Tibial nerve (tissue), 4 donors: ENCODE data around the gene MARCHF7. TPM values are rescaled to one million over a fixed set of nuclear protein-coding genes. Genes with fewer than 3 reads are reported as not detected.

Experiments
- DNase-seq, 2 donors: peaks; one replicate each; pipeline ENCODE4 v3.0.0-alpha.2; 2019; ENCODE audit warnings: low spot score in 2 of 2
- H3K27ac ChIP-seq, 4 donors: fragments of 200-600 bp; sonication (generic) in 3 of 4; one replicate each; pipeline ENCODE4 v1.5.1; 2017 to 2019; ENCODE audit warnings: mild to moderate bottlenecking in 1 of 4
- H3K27me3 ChIP-seq, 2 donors: fragments of 200-600 bp; sonication (generic) in 1 of 2; one replicate each; pipeline versions ENCODE4 v1.5.1 to v1.6.0; 2017 to 2019
- H3K36me3 ChIP-seq, 3 donors: fragments of 200-600 bp; sonication (generic); one replicate each; pipeline ENCODE4 v1.5.1; 2018 to 2019
- H3K4me1 ChIP-seq, 4 donors: fragments of 200-600 bp; sonication (generic) in 3 of 4; one replicate each; pipeline ENCODE4 v1.5.1; 2017 to 2019
- H3K4me3 ChIP-seq, 4 donors: fragments of 200-600 bp; sonication (generic) in 3 of 4; one replicate each; pipeline ENCODE4 v1.5.1; 2017 to 2019; ENCODE audit warnings: mild to moderate bottlenecking in 1 of 4, moderate library complexity in 1 of 4
- H3K9me3 ChIP-seq, 4 donors: fragments of 200-600 bp; sonication (generic) in 3 of 4; one replicate each; pipeline ENCODE4 v1.5.1; 2017 to 2019
- CTCF ChIP-seq, 5 experiments: fragments of 200-600 bp in 3 of 5; fragments of 450-650 bp in 2 of 5; sonication (generic) in 3 of 5; IDR thresholded peaks; one replicate each; pipeline ENCODE4 v1.5.1; 2016 to 2019; ENCODE audit warnings: antibody characterized with exemption in 5 of 5, mild to moderate bottlenecking in 3 of 5, moderate library complexity in 2 of 5
- EP300 ChIP-seq, 2 donors: sonication (generic); formaldehyde crosslinking; IDR thresholded peaks; one replicate each; pipeline ENCODE4 v1.6.1; 2017; ENCODE audit warnings: antibody characterized with exemption in 2 of 2, mild to moderate bottlenecking in 1 of 2
- POLR2A ChIP-seq, 2 donors: fragments of 450-650 bp; IDR thresholded peaks; one replicate each; pipeline ENCODE4 v1.6.1; 2017; ENCODE audit warnings: antibody characterized with exemption in 2 of 2, mild to moderate bottlenecking in 2 of 2, moderate library complexity in 2 of 2
- WGBS, 2 donors: methylation state at CpG; one replicate each; pipeline ENCODE4 v1.1.5; 2018; 5-methylcytosine and 5-hydroxymethylcytosine counted together
- total RNA-seq, 4 donors: library from RNA; depleted of rRNA; stranded (reverse); fragments of >200 nt; gene quantifications; one replicate each; pipeline ENCODE4 v1.1.0, GENCODE V29; 2016

The MARCHF7 gene
- total RNA-seq, 4 donors from 2014 or later: 80.8 to 104 (median 90.7) TPM

DNA sequence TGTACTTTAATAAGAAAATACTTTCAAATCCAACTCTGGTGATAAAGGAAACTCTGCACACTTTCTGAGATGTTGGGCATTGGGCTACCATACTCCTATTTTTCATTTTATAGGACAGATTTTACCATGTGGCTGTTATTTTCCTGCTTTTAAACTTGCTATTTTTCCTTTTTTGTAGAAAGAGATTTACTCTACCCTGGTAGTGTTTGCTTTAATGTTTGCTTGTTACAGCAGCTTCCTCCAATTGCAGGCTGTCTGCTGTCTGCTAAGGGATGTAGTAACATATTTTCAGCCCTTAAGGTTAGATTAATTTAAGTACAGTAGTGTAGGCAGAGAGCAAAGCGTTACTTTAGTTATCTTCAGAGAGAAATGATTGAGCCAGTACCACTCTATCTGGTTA, 38.6 kb downstream of the MARCHF7 start:
- Histone ChIP-seq H3K27ac (no peak overlapping the region), H3K27me3 (no peaks in the 10 kb centered on the region), H3K36me3 (peaks cover 0 to 79% (median 22%) of the 10 kb centered on the region in 3 donors), H3K4me3 (no peak overlapping the region), H3K9me3 (no peaks in the 10 kb centered on the region), H3K4me1 (peaks cover 0 to 28% (median 0%) of the 10 kb centered on the region in 4 donors)
- DNase-seq: no peak
- 90 to 92% methylated on average over 1 of the region's 1 CpG for WGBS, 2 donors
- no peak for TF ChIP-seq CTCF (IDR thresholded peaks at IDR 0.05)
- no peak for TF ChIP-seq EP300 (IDR thresholded peaks at IDR 0.05)
- TF ChIP-seq POLR2A (IDR thresholded peaks at IDR 0.05): no peak

DNA sequence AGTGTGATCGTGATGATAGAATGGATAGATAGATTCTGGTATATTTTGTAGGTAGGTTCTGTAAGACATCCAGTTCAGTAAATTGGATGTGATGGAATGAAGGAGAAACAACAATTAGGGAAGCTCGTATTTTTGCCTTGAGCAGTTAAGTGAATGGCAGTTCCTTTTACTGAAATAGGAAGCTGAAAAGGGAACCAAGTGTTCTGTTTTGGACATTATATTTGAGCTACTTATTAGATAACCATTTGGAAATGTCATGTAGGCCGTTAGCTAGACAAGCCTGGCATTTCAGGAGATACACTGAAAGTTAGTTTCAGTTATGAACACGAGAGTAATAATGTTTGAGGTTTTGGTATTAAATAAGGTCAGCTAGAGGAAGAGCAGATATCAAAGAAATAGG, 41.5 kb downstream of the MARCHF7 start:
- peaks cover 0 to 80% (median 12%) of the 10 kb centered on the region in 3 donors for H3K36me3 ChIP-seq
- 74 to 83% methylated on average over 4 of the region's 4 CpGs for WGBS, 2 donors
- DNase-seq: no peak
- H3K4me3 ChIP-seq: no peak overlapping the region
- peaks cover 0 to 41% (median 0%) of the 10 kb centered on the region in 4 donors for H3K4me1 ChIP-seq
- no peaks in the 10 kb centered on the region for H3K27me3 ChIP-seq
- no peaks in the 10 kb centered on the region for H3K9me3 ChIP-seq
- peak overlapping the region in 1 of 4 donors; percentile 51 for H3K27ac ChIP-seq
- TF ChIP-seq CTCF (IDR thresholded peaks at IDR 0.05) (no peak), POLR2A (IDR thresholded peaks at IDR 0.05) (no peak), EP300 (IDR thresholded peaks at IDR 0.05) (no peak)

- no peak for DNase-seq
- no peaks in the 10 kb centered on the region for H3K27me3 ChIP-seq
- no peak for TF ChIP-seq CTCF (IDR thresholded peaks at IDR 0.05)
- no peak for TF ChIP-seq POLR2A (IDR thresholded peaks at IDR 0.05)
- TF ChIP-seq EP300 (IDR thresholded peaks at IDR 0.05): no peak
- no peak overlapping the region for H3K27ac ChIP-seq
- H3K4me3 ChIP-seq: no peak overlapping the region
- H3K9me3 ChIP-seq: no peaks in the 10 kb centered on the region
- 95 to 97% methylated on average over 2 of the region's 2 CpGs for WGBS, 2 donors
- H3K36me3 ChIP-seq: peaks cover 0 to 80% (median 0%) of the 10 kb centered on the region in 3 donors
- H3K4me1 ChIP-seq: peaks cover 0 to 40% (median 0%) of the 10 kb centered on the region in 4 donors
These were observed 42.7 kb downstream of the MARCHF7 start for GRCh38 chr2:159755014-159755413.

DNA sequence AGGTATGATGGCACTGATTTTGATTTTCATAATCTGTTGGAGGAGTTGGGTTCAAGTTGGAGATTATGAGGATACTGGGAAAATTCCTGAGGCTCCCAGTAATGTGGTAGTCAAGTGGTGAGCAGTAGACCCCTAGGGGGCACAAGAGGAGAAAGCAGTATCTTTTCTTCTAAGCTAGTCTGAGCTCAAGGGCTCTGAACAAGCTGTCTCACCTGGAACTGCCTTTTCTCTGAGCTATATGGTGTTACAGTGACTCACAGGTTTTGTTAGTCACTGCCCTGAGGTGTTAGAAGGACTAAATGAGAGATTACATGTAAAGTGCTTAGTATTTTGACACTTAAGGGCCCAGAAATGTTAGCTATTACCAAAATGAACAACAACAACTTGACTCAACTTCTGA, 43.5 kb downstream of the MARCHF7 start:
- no peak for DNase-seq
- Histone ChIP-seq H3K4me1 (peaks cover 0 to 41% (median 0%) of the 10 kb centered on the region in 4 donors), H3K27ac (no peak overlapping the region), H3K4me3 (no peak overlapping the region), H3K27me3 (no peaks in the 10 kb centered on the region), H3K36me3 (peaks cover 0 to 79% (median 0%) of the 10 kb centered on the region in 3 donors), H3K9me3 (no peaks in the 10 kb centered on the region)
- no peak for TF ChIP-seq EP300 (IDR thresholded peaks at IDR 0.05)
- peak in 1 of 5 experiments; percentile 9 for TF ChIP-seq CTCF (IDR thresholded peaks at IDR 0.05)

- TF ChIP-seq CTCF (IDR thresholded peaks at IDR 0.05) (no peak), POLR2A (IDR thresholded peaks at IDR 0.05) (no peak), EP300 (IDR thresholded peaks at IDR 0.05) (no peak)
- Histone ChIP-seq H3K36me3 (peaks cover 0 to 70% (median 0%) of the 10 kb centered on the region in 3 donors), H3K4me1 (peaks cover 0 to 46% (median 0%) of the 10 kb centered on the region in 4 donors), H3K27ac (no peak overlapping the region), H3K4me3 (no peak overlapping the region), H3K9me3 (no peaks in the 10 kb centered on the region), H3K27me3 (no peaks in the 10 kb centered on the region)
- no peak for DNase-seq
- 85 to 86% methylated on average over 1 of the region's 1 CpG for WGBS, 2 donors
These were observed 45.9 kb downstream of the MARCHF7 start for GRCh38 chr2:159758239-159758638.
